Activated T-cell treated with anti-CD3 and anti-CD28 coated beads for 24 hours (primary cell): Measurements from ENCODE around the gene TXNDC17.
"Not testable (repeated sequence)": the region's sequence is repeated elsewhere in the genome, so short reads cannot be mapped to it uniquely, and the experiment has no call there.

Experiments used
- DNase-seq: peaks from one replicate; pipeline ENCODE4 v3.0.0-alpha.2; 2020; ENCODE audit warnings: low read depth

The TXNDC17 gene

DNA sequence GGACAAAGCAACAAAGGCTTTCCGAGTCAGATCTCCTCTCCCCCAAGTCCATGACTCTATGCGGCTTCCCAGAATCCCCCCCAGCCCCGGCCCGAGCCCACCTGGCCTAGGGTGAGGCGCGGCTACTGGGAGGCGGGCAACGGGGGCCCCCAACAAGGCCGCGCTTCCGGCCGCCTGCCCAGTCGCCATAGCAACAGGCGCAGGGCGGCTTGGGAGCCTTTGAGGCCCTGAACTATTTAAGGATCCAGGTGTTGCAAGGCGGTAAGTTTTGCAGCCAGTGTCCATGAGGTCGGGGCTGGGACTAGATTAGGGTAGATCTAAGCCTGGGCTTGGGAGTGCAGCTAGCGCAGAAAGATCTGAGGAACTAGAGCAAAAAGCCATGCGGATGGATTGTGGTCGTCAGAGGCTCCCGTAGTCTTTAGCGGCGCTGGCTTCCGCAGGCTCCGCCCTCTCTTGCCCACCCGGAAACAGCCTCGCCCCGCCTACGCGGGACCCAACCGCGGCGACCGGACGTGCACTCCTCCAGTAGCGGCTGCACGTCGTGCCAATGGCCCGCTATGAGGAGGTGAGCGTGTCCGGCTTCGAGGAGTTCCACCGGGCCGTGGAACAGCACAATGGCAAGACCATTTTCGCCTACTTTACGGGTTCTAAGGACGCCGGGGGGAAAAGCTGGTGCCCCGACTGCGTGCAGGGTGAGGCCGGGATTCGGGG lies at the start of gene TXNDC17, which contains the start of gene KIAA0753:
Gene TXNDC17, plus strand, starts transcription at position 525 of the 711 bp plus-strand sequence. Its CDS starts 23 bp downstream, at position 548.
Gene KIAA0753, minus strand, starts transcription at position 176 of the 711 bp plus-strand sequence. CDS start 5,608 bp downstream, outside the sequence.
- peak; percentile 91 for DNase-seq

GRCh38 chr17:6591599-6592158 lies 49.2 kb upstream of the TXNDC17 start:
- DNase-seq = no peak

DNA sequence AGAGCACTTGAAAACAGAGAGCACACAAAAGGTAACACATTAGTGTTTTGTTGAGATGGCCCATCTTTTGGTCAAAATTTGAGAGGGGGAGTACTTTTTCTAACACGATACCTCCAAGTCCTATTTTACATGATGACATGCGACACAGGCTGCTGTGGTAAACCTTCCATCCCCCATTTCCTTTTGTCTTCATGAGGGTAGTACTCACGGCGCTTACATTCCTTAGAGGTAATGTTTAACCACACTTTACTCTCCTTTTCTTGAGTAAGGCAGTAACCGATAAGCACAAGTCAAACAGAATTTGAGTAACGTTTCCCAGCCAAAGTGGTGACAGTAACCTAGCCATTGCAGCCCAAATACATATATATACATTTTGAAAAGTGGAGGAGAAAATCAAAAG lies 48.7 kb upstream of the TXNDC17 start:
- no peak for DNase-seq

DNA sequence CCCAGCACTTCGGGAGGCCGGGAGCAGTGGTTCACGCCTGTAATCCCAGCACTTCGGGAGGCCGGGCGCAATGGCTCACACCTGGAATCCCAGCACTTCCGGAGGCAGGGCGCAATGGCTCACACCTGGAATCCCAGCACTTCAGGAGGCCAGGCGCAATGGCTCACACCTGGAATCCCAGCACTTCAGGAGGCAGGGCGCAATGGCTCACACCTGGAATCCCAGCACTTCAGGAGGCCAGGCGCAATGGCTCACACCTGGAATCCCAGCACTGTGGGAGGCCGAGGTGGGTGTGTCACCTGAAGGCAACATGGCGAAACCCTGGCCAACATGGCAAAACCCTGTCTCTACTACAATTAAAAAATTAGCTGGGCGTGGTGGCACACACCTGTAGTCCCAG lies 47.5 kb upstream of the TXNDC17 start:
- DNase-seq = not testable (repeated sequence)

DNA sequence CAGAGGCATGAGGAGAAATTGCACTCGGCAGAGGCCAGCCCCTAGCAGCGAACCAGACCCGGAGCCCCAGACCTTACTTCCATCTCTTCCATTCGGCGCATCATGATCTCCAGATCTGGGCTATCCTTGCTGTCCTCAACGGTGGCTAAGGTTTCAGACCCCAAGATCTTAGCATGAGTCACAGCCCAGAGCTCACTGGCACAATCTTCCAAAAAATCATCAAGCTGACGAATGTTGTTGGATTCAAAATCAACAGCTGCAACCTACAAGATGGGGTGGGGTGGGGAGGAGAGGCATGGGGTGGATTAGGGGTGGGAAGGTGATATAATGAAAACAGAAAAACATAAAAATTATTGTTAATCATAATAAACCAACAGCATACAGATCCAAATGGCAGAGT lies 44.8 kb upstream of the TXNDC17 start:
- DNase-seq = no peak

- DNase-seq = no peak
Measured at GRCh38 chr17:6596511-6596910, 44.3 kb upstream of the TXNDC17 start.

DNA sequence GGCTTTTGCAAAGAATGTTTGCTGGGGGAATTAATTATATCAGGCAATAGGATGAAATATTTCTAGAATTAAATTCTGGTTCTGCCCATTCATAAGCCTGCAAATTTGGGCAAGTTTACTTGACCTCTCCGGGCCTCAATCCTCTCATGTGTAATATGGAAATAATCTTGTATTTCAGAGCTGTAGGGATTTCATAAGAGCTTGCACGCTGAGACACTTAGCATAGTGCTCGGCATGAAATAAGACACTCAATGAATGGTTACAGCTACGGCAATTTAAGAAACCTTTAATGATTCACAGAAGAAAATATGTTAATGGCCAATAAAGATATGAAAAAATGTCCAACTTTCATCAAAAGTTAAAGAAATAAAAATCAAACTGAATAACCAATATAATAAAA lies 43.9 kb upstream of the TXNDC17 start:
- no peak for DNase-seq

DNA sequence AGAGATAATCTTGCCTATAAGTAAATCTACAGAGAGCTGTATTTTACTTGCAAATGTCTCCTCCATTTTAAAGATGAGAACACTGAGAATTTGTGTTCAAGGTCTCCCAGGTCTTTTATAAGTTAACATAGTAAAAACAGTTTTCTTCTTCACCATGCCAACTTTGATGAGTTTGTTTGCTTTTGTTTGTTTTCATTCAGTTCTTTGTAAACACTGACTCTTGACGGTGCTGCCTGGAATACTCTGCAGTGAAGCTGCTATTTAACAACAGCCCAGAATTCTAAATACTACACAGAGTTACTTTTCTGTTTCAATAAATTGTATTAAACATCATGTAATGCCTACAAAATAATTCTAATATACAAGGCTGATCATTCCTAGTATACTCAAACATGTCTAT lies 43.1 kb upstream of the TXNDC17 start:
- DNase-seq = no peak

GRCh38 chr17:6599364-6599763 lies 41.5 kb upstream of the TXNDC17 start:
- no peak for DNase-seq

- no peak for DNase-seq
Measured at GRCh38 chr17:6602141-6602540, 38.7 kb upstream of the TXNDC17 start.

DNA sequence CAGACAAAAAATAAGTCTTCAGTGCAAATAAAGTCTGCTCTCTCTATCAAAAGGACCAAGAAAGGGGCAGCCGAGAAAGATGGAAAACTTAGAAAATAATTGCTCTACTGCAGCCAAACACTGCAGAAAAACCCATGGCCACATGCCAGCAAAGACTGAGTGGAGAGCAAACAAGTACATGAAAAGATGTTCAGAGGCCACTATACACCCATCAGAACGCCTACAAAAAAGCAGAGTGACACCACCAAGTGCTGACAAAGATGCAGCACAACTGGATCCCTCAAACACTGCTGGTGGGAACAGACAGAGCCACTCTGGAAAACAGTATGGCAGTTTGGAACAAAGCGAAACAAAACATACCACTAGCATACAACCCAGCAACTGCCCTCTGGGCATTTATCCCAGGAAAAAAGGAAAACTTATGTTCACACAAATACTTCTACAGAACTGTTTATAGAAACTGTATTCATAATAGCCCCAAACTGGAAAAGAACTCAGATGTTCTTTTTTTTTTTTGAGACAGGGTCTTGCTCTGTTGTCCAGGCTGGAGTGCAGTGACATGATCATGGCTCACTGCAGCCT lies 37.0 kb upstream of the TXNDC17 start:
- no peak for DNase-seq

DNA sequence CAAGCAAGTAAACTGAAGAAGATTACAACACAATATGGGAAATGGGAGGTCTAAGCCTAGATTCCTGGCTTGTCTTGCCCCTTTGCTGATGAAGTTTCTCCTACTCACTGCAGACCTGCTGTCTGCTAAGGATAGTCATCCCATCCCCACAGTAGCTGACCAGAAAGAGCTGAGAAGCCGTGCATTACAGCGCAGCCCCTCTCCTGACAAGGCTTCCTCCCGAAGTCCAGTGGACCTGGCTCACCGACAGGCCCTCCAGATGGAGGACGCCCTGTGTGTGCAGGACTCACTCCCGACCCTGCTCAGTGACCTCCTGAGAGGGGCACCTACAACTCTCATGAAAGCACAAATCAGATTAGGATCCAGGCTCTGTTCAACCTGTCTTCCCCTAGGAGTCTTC lies 35.7 kb upstream of the TXNDC17 start:
- DNase-seq = no peak

DNA sequence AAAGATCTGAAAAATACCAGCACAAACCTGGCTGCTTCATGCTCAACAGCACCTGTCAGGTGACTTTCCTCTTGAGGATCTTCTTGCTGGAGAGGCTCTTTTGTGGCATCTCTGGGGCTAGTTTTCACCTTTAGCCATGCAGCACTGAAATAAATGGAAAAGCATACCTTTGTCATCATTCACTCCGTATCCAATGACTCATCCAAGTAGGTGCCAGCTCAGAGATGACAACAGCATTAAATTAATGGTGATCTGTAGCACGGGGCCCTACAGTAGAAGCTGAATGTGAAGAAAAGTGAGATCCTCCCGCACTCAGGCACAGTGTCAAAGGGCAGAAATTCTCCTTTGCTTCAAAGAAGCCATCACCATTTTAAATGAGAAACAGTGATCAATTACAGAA lies 32.5 kb upstream of the TXNDC17 start:
- no peak for DNase-seq

DNA sequence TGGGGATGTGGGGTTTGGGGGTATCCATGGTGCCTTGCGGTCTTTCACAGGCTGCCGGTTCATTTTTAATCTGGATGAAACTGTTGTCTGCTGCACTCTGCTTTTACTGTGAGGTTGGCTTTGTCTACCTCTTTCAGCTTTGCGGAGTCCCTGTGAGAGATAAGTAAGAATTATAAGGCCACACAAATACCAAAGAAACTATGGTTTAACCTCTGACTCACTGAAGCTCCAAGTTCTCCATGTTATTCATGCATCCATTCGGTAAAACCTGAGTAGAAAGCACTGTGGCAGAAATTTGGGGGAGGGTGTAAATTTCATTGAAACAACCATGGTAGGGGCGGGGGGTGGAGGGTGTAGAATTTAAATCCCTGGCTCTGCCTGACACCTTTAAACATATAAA lies 30.8 kb upstream of the TXNDC17 start:
- no peak for DNase-seq

- no peak for DNase-seq
Measured at GRCh38 chr17:6611231-6611630, 29.6 kb upstream of the TXNDC17 start.

DNA sequence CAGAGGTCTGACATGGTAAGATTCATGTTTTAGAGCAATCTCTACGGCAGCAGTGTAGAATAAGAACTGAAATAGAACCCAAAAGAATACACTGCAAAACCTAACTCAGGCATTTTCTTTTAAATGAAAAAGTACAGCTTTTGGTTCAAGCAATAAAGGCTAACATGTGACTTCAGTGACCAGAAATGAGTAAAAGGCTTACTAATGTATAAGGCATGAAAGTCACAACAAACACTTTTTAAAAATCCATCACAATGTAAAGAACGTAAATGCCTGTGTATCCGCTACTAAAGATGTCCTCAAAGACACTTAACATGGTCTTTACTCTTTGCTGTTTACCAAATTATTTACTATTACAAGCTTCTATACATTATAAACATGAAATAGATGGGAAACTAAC lies 16.9 kb upstream of the TXNDC17 start:
- DNase-seq = no peak

DNA sequence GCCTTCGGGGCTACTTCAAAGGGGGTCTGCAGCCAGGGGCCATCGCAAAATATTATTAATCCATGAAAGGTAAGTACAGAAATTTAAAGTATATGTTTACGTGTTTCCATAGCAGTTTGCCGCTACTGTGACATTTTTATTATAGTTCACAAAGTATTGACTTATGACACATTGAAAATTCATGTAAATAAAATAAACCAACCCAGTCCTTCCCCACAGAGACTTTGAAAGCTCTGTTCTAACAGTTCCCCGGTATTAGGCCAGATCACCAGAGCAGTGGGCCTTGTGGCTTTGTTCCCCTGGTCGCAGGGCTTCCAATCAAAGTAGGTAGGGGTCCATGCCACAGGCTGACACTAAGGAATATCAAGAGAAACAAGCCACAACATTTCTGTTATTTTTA lies 14.2 kb upstream of the TXNDC17 start:
- DNase-seq = no peak

- no peak for DNase-seq
Measured at GRCh38 chr17:6627019-6627418, 13.8 kb upstream of the TXNDC17 start.

GRCh38 chr17:6630390-6630789 lies 10.5 kb upstream of the TXNDC17 start:
- no peak for DNase-seq

DNA sequence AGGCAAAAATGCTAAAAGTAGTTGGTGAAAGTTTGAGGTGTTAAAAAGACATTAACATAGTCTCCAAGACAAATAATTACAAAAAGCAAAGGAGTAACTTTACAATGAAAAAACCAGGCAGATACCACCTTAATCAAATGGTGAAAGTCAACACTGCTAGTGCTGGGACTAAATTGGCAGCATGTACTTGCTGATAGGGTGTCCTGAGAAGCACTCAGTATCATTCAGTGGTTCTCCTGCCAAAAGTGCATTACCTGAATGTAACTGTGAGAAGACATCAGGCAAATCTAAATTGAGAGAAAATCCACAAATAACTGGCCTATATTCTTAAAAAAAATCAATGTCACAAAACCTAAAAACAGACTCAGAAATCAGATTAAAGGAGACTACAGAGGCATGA lies 8.3 kb upstream of the TXNDC17 start:
- no peak for DNase-seq

DNA sequence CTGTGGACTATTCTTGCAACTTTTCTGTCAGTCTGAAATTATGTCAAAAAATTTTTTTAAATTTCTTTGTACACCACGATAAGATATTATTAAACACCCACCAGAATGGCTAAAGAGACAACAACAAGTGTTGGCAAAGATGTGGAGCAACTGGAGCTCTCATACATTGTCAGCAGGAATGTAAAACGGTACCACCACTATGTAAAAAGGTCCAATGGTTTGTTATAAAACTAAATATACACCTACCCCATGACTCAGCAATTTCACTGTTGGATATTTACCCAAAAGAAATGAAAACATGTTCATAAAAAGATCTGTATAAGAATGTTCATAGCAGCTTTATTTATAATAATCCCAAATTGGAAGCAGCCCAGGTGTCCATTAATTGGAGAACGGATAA lies 7.6 kb upstream of the TXNDC17 start:
- DNase-seq = no peak

- DNase-seq = no peak
Measured at GRCh38 chr17:6636105-6636504, 4.8 kb upstream of the TXNDC17 start.

GRCh38 chr17:6636616-6637457 lies 4.0 kb upstream of the TXNDC17 start:
- DNase-seq = no peak
